ENCODE results near the gene RHBDD2.
"Not testable (repeated sequence)": the region's sequence is repeated elsewhere in the genome, so short reads cannot be mapped to it uniquely, and the experiment has no call there.

The RHBDD2 gene

DNA sequence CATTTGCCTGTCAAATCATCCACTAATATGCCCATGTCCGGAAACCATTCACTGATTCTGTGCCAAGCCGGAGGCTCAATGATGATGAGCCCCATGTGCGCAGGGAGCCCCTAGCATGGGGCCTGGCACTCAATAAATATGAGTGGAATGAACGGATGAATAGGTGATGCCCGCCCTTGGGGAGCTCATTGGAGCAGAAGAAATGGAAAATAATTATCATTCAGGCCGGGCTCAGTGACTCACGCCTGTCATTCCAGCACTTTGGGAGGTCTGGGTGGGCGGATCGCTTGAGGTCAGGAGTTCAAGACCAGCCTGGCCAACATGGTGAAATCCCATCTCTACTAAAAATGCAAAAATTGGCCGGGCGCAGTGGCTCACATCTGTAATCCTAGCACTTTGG, 11.0 kb downstream of the RHBDD2 start:
- no peak for DNase-seq

DNA sequence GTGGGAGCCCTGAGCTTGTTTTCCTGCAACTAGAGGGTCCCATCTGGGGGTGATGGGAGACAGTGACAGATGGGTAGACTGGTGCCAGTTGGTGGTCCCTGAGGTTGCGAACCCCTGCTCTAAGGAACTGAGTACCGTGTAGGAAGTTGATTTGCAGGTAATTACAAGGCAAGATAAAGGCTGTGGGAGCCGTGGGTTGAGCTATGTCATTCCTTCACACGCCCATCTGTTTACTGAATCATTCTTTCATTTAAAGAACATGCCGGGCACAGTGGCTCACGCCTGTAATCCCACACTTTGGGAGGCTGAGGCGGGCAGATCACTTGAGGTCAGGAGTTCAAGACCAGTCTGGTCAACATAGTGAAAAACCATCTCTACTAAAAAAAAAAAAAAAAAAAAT, 12.4 kb downstream of the RHBDD2 start:
- not testable (repeated sequence) for DNase-seq

DNA sequence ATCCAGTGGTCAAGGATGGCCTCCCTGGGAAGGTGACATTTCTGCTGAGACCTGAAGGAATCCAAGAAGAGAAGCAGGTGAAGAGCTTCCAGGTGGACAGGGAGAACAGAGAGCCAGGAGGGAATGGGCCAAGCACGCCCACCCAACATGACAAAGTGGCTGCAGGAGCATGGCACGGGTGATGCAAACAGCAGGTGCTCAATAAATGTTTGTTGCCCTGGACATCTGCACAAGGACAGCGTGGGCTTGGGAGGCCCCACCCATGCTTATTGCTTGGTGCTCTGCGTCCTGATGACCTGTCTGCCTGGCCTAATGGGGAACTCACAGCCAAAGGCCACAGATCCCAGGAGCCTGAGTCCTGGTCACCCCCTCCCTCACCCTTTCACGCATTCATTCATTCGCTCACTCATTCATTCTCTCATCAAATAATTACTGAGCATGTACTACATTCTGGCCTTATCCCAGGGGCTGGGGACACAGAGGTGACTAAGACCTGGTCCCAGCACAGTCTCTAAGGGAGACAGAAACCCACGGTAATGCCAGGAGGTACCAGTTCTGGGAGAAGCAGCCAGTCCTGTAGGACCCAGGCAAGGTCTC, 13.1 kb downstream of the RHBDD2 start:
- DNase-seq: no peak

DNA sequence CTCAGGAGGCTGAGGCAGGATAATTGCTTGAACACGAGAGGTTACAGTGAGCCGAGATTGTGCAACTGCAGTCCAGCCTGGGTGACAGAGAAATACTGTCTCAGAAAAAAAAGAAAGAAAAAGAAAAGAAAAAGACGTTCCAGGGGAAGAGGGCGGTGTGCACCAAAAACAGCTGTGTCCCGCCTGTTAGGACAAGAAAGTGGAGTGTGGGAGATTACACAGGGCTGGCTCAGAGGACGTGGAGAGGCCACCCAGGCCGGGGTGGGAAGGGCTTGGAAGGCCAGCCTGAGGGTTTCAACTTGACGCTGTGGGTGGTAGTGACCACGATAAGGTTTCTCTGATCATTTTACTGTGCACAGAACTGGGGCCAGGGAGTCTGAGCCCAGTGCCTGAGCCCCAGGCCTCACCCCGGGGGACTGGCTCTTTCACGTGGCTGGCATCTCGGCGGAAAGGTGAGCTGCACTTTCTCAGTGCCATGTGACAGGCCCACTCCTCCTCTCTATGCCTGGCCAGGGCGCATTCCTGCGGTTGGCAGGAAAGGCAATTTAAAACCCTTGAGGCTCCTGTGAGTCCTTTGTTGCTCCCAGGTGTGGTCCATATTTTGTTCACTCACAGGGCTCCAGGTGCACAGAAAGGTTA, 13.9 kb downstream of the RHBDD2 start:
- DNase-seq: no peak

DNA sequence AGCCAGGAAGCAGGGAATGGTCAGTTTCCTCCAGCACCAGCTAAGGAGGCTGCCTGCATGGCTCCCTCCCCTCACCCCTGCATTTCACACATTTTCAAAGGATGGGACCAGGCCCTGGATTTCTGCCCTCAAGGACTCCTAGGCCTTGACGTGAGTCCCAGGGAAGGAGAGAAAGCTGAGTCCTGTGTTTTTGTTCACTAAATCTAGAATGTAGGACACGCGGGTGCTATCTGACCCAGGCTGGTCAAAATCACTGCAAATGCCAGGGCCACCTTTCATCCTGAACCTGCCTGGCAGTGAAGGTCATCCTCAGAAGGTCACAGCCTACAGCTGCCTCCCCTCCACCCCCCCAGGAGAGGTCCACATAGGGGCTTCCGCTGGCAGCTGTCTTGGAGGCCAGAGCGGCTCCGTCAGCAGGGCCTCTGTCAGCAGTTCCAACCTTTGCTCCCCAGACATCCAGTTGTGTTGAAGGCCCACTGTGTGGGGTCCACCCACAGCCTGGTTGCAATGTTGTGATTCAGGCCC, 18.0 kb downstream of the RHBDD2 start:
- no peak for DNase-seq

DNA sequence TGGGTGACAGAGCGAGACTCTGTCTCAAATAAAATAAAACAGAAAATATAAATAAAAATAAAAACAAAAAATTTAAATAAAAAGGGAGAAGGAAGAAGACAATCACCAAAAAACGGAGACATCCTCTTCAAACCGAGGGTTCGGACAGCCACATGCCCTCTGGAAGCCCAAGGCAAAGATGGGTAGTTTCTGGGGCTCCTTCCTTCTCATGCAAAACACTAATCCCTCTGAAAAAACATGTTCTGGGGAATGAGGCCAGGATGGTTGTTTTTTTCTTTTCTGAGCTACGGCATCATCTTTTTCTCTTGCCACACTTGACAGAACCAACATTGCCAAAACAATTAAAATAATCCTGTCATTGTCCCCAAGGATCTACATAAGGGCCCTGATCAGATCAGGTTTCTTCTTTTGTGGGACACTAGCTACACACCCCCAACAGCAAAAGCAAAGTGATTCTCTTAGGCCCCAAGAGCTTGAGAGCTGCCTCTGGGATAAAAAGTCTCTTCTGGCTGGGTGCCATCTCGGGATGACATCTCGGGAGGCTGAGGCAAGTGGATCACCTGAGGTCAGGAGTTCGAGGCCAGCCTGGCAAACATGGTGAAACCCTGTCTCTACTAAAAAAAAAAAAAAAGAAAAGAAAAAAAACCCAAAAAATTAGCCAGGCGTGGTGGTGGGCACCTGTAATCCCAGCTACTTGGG, 21.9 kb downstream of the RHBDD2 start:
- DNase-seq: no peak

DNA sequence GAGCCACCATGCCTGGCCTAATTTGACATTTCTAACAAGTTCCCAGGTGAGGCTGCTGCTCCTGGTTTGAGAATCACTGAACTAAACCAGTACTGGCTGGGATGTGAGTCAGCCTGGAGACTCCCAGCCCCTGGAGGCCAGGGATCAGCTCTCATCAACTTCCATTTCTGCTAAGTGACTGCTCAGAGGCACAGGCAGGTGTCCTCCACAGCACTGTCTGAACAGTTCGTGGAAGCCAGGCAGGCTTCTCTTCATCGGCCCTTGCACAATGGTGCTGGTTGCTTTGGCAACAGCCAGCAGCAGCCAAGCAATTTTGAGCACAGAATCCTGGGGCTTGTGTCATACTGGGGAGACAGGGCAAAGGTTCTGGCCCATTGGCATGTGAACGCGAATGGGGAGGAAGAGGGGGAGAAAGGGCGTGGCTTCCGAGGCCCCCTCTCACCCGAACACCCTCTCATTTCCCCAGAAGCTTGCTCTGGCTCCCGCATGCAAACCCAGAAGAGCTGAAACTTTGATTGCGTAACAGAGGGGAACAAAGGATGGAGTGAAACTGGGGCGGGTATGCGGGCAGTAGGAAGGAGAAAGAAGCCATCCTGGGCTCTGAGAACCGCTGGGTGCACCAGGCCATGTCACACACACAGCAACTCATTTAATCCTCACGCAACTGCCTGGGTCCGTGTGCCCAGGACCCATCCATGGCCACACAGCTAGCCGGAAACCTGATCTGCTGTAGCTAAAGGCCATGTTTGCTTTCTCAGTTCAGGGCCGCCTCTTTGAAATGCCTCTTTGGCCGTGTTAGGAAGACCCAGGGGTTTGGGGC, 27.2 kb downstream of the RHBDD2 start:
- DNase-seq: no peak

DNA sequence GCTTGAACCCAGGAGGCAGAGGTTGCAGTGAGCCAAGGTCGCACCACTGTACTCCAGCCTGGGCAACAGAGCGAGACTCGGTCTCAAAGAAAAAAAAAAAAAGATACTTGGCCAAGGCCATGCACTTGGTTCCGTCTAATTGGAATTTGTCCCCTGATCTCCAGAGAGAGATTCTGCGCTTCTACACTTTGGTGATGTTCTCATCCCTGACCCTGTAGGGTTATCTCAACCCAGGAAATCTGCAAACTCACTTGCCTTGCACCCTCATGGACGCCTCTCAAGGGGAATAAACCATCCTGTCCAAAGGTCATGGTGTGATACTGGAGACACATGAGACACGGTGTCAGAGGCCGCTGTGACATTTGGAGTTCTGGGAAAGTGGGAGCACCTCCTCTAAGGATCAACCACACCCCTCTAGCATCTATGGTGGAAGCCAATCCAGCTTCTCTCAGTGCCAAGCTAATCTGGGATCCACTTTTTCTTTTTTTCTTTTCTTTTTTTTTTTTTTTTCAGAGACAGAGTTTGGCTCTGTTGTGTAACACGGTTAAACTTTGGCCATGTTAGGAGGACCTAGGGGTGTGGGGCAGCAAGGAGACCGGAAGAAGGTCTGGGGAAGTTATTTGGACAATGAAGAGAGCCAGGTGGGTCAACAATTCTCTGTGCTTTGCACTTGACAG, 28.3 kb downstream of the RHBDD2 start:
- DNase-seq: no peak

DNA sequence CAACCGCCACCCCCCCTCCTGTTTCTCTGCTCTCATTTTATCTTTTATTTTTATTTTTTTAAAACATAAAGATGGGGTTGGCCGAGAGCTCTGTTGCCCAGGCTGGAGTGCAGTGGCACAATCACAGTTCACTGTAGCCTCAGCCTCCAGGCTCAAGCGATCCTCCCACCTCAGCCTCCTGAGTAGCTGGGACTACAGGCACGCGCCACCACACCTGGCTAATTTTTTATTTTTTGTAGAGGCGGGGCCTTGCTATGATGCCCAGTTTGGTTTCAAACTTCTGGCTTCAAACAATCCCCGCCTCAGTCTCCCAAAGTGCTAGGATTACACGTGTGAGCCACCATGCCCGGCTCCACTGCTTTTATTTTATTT, 28.8 kb downstream of the RHBDD2 start:
- DNase-seq: not testable (repeated sequence)

DNA sequence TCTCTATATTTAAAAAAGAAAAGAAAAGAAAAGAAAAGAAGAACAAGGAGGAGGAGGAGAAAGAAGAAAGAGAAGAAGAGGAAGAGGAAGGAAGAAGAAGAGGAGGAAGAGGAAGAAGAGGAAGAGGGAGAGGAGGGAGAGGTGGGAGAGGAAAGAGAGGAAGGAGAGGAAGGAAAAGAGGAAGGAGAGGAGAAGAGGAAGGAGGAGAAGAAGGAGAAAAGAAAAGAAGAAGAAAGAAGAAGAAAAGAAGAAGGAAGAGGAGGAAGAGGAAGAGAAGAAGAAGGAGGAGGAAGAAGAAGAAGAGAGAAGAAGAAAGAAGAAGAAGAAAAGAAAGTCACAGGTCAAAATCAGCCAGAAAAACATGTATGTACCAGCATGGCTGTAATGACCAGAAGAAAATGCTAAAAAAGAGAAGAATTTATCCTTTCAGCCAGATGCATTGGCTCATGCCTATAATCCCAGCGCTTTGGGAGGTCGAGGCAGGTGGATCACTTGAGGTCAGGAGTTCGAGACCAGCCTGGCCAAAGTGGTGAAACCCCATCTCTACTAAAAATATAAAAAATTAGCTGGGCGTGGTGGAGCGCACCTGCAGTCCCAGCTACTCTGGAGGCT, 30.8 kb downstream of the RHBDD2 start:
- DNase-seq: no peak

DNA sequence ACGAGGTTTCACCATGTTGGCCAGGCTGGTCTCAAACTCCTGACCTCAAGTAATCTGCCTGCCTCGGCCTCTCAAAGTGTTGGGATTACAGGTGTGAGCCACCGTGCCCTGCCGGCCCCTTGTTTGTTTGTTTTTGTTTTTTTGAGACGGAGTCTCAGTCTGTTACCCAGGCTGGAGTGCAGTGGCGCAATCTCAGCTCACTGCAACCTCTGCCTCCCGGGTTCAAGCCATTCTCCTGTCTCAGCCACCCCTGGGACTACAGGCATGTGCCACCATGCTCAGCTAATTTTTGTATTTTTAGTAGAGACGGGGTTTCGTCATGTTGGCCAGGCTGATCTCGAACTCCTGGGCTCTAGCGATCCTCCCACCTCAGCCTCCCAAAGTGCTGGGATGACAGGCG, 32.4 kb downstream of the RHBDD2 start:
- DNase-seq: not testable (repeated sequence)

DNA sequence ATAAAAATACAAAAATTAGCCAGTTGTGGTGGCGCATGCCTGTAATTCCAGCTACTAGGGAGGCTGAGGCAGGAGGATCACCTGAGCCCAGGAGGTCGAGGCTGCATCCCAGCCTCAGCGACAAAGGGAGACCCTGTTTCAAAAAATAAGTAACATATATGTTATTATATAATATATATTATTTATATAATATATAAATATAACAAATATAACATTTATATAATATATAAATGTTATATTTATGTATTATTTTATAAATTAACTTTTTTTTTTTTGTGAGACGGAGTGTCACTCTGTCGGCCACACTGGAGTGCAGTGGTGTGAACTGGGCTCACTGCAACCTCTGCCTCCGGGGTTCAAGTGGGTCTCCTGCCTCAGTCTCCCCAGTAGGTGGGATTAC, 34.6 kb downstream of the RHBDD2 start:
- no peak for DNase-seq

DNA sequence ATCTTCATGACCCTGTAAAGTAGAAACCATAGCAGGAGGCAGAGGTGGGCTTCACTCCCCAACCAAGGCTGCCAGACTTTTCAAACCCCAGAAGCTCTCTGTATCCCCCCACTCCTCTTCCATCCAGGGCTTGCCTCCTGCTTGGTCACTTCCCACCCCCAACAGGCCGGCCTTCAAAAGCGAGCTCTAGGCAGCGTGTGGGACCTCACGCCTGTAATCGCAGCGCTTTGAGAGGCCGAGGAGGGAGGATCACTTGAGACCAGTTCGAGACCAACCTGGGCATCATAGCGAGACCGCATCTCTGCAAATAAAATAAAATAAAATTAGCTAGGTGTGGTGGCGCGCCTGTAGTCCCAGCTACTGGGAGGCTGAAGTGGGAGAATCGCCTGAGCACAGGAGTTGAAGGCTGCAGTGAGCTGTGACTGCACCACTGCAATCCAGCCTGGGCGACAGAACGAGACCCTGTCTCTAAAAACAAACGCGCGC, 35.4 kb downstream of the RHBDD2 start:
- DNase-seq: no peak

DNA sequence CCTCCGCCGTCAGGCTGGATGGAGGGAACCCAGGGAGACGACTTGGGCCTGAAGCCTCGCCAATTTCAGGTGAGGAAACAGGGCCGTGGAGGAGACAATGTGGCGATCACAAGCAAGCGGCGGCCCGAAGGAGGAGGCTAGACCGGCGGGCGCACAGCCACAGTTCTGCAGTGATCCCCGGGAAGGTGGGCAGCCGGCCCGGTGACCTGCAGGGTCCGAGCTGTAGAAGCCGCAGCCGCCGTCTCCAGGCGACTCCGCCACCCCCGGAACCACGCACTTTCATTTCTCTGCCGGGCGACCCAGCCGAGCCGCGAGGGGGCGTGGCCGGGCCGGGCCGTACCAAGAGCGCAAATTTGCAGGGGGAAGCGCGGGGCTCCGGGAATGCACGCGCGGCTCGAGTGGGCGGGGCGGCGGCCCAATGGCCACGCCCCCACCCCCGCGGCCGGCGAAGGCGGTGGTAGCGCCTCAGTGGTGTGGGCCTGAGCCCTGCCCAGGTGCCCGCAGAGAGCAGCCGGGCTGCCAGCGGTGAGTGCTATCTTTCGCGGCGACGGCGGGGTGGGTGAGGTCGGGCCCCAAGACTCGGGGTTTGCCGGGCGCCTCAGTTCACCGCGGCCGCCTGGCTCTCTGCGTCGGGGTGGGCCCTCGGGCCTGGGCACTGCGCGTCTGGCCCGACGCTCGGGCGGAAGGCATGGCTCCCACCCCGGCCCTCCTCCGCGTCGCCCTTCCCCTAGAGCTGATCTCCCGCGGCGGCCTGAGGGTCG, 36.0 kb downstream of the RHBDD2 start, which contains the start of gene POR:
Gene POR (plus strand): TSS at position 501 of the 761 bp plus-strand sequence. CDS start 38,847 bp downstream, outside the sequence.
- peak; percentile 99 for DNase-seq

DNA sequence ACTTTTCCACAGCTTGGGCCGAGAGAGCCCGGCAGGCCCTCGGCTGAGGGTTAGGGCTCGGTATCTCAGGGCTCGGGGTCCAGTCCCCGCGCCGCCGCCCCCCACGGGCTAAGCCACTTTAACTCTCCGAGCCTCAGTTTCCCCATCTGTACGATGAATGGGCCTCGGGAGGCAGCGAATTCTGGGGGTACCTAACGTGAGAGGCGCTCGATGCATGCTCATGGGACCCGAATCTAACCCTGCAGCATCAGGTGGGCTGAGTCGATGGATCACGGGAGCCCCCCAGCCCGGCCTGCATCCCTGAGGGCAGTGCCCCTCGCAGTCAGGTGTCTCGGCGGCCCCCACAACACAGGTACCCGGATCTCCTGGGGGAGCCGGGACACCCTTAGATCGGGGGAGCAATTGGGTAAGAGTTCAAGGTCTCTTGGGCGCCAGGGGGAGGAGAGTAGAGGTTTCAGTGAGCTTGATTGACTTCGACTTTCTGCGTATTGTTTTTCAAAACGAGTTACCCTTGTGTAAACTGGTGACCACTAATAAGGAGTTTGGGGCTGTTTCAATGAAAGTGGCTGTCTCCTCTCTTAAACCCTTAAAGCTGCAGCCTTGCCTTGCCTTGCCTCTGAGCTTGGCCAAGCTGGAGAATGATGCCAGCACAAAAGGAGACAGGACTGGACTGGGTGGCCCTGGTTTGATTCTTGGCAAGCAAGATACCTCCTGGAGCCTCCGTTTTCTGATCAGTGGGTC, 36.8 kb downstream of the RHBDD2 start:
- DNase-seq: peak; percentile 70

DNA sequence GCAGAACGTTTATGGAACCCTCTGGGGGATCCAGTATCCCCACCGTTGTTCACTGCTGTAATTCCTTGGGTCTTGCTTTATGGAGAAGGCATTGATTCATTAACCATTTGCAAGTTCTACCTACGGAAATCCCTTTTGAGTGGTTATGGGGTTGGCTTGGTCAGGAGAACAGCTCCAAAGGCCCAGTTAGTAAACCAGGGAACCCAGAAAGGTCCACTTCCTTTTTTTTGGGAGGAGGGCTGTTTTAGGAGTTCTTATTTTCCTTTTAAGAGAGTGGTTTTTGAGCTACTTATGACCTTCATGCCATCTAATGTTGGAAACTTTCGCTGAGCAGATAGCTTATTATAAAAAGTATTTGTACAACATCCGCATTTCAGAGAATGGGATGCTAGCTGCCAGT, 37.4 kb downstream of the RHBDD2 start:
- DNase-seq: no peak

DNA sequence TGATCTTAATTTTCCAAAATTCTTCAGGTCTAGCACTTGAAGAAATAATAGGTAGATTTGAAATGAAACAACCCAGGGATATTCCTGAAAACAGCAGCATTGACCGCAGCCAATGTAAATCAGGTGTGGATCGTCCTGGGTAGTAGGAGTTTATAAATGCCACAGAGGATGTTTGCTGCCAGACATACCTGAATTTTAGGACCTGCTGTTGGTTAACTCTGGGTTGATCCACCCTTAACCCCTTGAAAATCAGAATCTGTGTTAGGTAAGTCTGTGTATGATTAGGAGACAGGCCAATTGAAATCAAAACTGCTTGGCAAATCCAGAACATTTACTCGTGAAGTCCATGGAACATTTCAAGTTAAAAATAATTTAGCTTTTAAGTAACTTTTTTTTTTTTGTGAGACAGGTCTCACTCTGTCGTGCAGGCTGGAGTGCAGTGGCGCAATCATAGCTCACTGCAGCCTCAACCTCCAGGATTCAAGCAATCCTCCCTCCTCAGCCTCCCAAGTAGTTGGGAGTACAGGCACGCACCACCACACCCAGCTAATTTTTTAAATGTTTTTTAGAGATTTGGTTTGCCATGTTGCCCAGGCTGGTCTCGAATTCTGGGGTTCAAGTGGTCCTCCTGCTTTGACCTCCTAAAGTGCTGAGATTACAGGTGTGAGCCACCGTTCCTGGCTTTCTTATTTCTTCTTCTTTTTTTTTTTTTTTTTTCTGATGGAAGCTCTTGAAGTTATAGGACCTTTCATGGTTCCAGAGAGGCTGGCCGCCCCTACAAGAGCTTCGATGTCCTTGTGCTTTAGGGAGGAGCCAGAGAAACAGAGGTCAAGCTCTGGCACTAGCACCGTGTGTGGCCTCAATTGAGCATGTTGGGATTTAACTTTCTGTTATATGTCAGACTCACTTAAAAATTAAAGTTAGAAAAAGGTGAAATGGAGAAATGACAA, 38.1 kb downstream of the RHBDD2 start:
- no peak for DNase-seq

DNA sequence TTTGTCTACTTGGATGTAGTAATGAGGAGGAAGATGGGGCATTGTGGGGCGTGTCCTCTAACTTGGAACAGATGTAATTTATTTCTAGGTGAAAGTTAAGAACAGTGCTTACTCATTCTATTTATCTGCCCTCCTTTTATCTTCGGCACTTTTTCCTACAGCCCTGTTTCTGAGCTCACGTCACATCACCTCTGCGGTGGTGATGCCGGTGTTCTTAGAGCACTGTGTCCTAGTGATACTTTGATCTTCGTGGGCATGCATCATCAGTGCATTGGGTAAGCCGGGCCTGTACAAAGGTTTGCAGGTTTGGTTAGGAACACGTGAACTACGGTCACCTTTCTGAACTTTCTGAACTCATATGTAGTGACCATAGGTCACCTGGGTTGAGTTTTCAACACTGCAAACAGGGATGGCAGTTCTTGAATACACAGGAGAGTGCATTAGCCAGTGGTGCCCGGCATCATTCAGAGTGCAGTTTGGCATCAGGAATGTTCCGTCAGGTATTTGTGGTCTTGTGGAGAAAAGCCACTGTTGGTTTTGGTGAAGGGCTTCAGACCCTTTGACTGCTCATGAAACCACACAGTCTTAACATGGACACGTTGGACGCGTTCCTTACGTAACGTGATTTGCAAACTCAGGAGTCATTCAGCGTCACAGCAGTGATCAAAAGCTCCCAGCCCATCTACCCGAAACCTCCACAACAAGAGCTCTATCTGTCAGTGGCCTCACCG, 41.8 kb downstream of the RHBDD2 start:
- peak; percentile 72 for DNase-seq

DNA sequence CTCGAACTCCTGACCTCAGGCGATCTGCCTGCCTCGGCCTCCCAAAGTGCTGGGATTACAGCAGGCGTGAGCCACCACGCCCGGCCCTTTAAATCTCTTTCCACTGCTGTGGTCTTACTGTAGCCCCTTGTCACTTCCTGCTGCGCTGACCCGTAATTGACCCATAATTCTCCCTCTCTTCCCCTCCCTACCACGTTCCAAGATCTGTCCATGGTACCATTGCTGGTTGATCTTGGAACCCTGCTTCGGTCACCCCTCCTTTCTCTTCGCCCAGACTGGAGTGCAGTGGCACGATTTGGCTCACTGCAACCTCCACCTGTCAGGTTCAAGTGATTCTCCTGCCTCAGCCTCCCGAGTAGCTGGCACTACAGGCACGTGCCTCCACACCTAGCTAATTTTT, 42.6 kb downstream of the RHBDD2 start:
- DNase-seq: no peak

Data from activated effector memory CD4-positive, alpha-beta T cell treated with anti-CD3 and anti-CD28 coated beads, Interleukin-2, amount 50 U/mL, for 16 hours (primary cell).